Esophagus squamous epithelium (tissue), 4 donors: Measurements from ENCODE around the gene C1orf198.

ENCODE experiments used
- POLR2A ChIP-seq, 4 donors: fragments of 450-650 bp; IDR thresholded peaks; one replicate each; pipeline ENCODE4 v1.6.1; 2017; ENCODE audit warnings: antibody characterized with exemption in 4 of 4, mild to moderate bottlenecking in 4 of 4, moderate library complexity in 3 of 4
- TF ChIP-seq, protein P1 (sequence below), 6 experiments: fragments of 450-650 bp in 4 of 6; fragments of 200-600 bp in 2 of 6; sonication (generic) in 2 of 6; IDR thresholded peaks; one replicate each; pipeline ENCODE4 v1.5.1; 2016 to 2019; ENCODE audit warnings: antibody characterized with exemption in 6 of 6, mild to moderate bottlenecking in 4 of 6, moderate library complexity in 4 of 6

DNA sequence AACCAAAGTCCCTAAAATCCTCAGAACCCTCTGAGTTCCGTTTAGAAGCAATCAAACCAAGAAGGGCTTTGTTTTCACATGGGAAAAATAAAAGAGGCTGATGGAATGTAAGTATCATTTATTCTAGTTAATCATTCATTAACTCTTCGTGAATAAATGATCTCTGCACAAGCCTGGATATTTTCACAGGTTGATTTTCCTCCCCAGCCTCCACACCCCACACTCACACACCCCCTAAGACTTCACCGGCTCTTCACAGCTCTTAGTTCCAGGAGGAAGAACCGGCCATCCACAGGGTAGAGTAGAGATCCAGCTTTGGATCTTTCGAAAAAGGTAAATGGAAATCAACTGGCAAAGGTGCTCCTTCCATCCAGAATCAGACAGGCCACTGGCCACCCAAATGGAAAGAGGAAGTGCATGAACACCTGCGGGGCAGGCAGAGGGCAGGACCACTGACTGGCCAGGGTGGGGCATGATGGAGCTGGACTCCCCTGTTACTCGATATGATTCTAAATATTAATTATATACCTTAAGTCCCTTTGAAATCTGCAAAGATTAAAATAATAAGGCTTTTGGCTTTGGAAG, 10.0 kb downstream of the C1orf198 start:
- no peak for TF ChIP-seq POLR2A (IDR thresholded peaks at IDR 0.05)
- TF ChIP-seq, protein P1, sequence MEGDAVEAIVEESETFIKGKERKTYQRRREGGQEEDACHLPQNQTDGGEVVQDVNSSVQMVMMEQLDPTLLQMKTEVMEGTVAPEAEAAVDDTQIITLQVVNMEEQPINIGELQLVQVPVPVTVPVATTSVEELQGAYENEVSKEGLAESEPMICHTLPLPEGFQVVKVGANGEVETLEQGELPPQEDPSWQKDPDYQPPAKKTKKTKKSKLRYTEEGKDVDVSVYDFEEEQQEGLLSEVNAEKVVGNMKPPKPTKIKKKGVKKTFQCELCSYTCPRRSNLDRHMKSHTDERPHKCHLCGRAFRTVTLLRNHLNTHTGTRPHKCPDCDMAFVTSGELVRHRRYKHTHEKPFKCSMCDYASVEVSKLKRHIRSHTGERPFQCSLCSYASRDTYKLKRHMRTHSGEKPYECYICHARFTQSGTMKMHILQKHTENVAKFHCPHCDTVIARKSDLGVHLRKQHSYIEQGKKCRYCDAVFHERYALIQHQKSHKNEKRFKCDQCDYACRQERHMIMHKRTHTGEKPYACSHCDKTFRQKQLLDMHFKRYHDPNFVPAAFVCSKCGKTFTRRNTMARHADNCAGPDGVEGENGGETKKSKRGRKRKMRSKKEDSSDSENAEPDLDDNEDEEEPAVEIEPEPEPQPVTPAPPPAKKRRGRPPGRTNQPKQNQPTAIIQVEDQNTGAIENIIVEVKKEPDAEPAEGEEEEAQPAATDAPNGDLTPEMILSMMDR (IDR thresholded peaks at IDR 0.05), result no peak
